PC-9 (cell line): ENCODE measurements around the gene OCA2. TPM values are rescaled to one million over a fixed set of nuclear protein-coding genes. Genes with fewer than 3 reads are reported as not detected.

Experiments used
- BruUV-seq: library from RNA; stranded (reverse); fragments of 400-500 nt; replicated peaks from 2 replicates; lab custom pipeline; 2021; lab: Mats Ljungman, UMichigan
- CTCF ChIA-PET: fragments of 300-600 bp; sonication (Branson Sonifier 250); formaldehyde crosslinking; loops from one replicate; lab custom pipeline; 2022; ENCODE audit warnings: antibody characterized with exemption; lab: Charles Lee
- POLR2A ChIA-PET: fragments of 300-600 bp; sonication (Branson Sonifier 250); formaldehyde crosslinking; loops from one replicate; lab custom pipeline; 2022; ENCODE audit warnings: antibody characterized with exemption; ENCODE audit not compliant: unreplicated experiment; lab: Charles Lee
- DNase-seq, 2 experiments: peaks; one replicate each; pipeline versions ENCODE4 v3.0.0 to v3.0.0-alpha.2; 2015 to 2022; ENCODE audit warnings: mixed read lengths in 1 of 2
- H2AFZ ChIP-seq: fragments of 200-600 bp; sonication (generic); 2 replicates; pipeline ENCODE4 v1.8.1; 2017; ENCODE audit warnings: antibody characterized with exemption
- H3F3A ChIP-seq: fragments of 200-600 bp; sonication (generic); 2 replicates; pipeline ENCODE4 v1.8.1; 2017; ENCODE audit warnings: antibody characterized with exemption, mild to moderate bottlenecking, low read depth; ENCODE audit not compliant: insufficient read depth
- H3K27ac ChIP-seq: fragments of 200-600 bp; sonication (generic); 2 replicates; pipeline ENCODE4 v1.6.1; 2016; ENCODE audit warnings: mixed run types
- H3K27me3 ChIP-seq: fragments of 200-600 bp; sonication (generic); 2 replicates; pipeline ENCODE4 v1.6.1; 2016; ENCODE audit warnings: low read depth, mixed run types; ENCODE audit not compliant: insufficient read depth
- H3K36me3 ChIP-seq: fragments of 200-600 bp; sonication (generic); 2 replicates; pipeline ENCODE4 v1.6.1; 2016; ENCODE audit warnings: low read depth, mixed run types
- H3K4me1 ChIP-seq: fragments of 200-600 bp; sonication (generic); replicated peaks from 2 replicates; pipeline ENCODE4 v1.6.1; 2016; ENCODE audit warnings: mixed run types; ENCODE audit not compliant: insufficient read depth
- H3K4me2 ChIP-seq: fragments of 200-600 bp; sonication (generic); 2 replicates; pipeline ENCODE4 v1.6.1; 2017; ENCODE audit warnings: mixed run types
- H3K4me3 ChIP-seq: fragments of 200-600 bp; sonication (generic); 2 replicates; pipeline ENCODE4 v1.6.1; 2016; ENCODE audit warnings: mixed run types
- H3K79me2 ChIP-seq: fragments of 200-600 bp; sonication (generic); 2 replicates; pipeline ENCODE4 v1.6.1; 2017; ENCODE audit warnings: low read depth, mixed run types
- H3K9me2 ChIP-seq: fragments of 200-600 bp; sonication (generic); 2 replicates; pipeline ENCODE4 v1.8.1; 2017; ENCODE audit warnings: mild to moderate bottlenecking; ENCODE audit not compliant: insufficient read depth
- H3K9me3 ChIP-seq: fragments of 200-600 bp; sonication (generic); 2 replicates; pipeline ENCODE4 v1.8.1; 2016; ENCODE audit warnings: low read depth; ENCODE audit not compliant: insufficient read depth
- H4K20me1 ChIP-seq: fragments of 200-600 bp; sonication (generic); 2 replicates; pipeline ENCODE4 v1.8.1; 2017; ENCODE audit not compliant: insufficient read depth
- CTCF ChIP-seq: fragments of 200-600 bp; sonication (generic); conservative IDR thresholded peaks from 2 replicates; pipeline ENCODE4 v1.6.1; 2017; ENCODE audit warnings: mixed run types, antibody characterized with exemption, mild to moderate bottlenecking, moderate library complexity
- EZH2 ChIP-seq: fragments of 200-600 bp; sonication (generic); IDR thresholded peaks from 2 replicates; pipeline ENCODE4 v1.8.0; 2017; ENCODE audit warnings: antibody characterized with exemption, low read depth
- intact Hi-C: fragments of 100-400 bp; cut with micrococcal nuclease; formaldehyde crosslinking; loops from one replicate; pipeline ENCODE4 v1.10.0; 2022; ENCODE audit not compliant: unreplicated experiment
- total RNA-seq: library from RNA; stranded (reverse); gene quantifications from 2 replicates; pipeline ENCODE4 v1.2.3, GENCODE V29; 2021

Gene OCA2
- total RNA-seq, 1 experiment from 2014 or later, result not detected

GRCh38 chr15:27989838-27990237 is 109.3 kb downstream of the OCA2 start:
- H3F3A ChIP-seq, result no peaks in the 10 kb centered on the region
- H2AFZ ChIP-seq, result no peak overlapping the region
- no peak for DNase-seq
- H3K4me3 ChIP-seq, result no peak overlapping the region
- H3K27ac ChIP-seq, result no peak overlapping the region
- no peaks in the 10 kb centered on the region for H3K4me1 ChIP-seq
- POLR2A ChIA-PET, result no interaction called here
- H3K9me3 ChIP-seq, result no peaks in the 10 kb centered on the region
- H3K27me3 ChIP-seq, result peaks cover 65% of the 10 kb centered on the region
- no peak overlapping the region for H3K4me2 ChIP-seq
- BruUV-seq, result no TSS peak
- no peaks in the 10 kb centered on the region for H3K79me2 ChIP-seq
- no peak for TF ChIP-seq EZH2
- no peak for TF ChIP-seq CTCF
- H3K9me2 ChIP-seq, result no peaks in the 10 kb centered on the region
- no peaks in the 10 kb centered on the region for H3K36me3 ChIP-seq
- intact Hi-C loops, result no loop called here
- CTCF ChIA-PET, result no interaction called here
- no peaks in the 10 kb centered on the region for H4K20me1 ChIP-seq

- no peaks in the 10 kb centered on the region for H4K20me1 ChIP-seq
- no peaks in the 10 kb centered on the region for H3K9me3 ChIP-seq
- TF ChIP-seq EZH2, result no peak
- no peak for TF ChIP-seq CTCF
- no peaks in the 10 kb centered on the region for H3F3A ChIP-seq
- no peak overlapping the region for H3K4me3 ChIP-seq
- H3K27me3 ChIP-seq, result peaks cover 67% of the 10 kb centered on the region
- H3K9me2 ChIP-seq, result no peaks in the 10 kb centered on the region
- intact Hi-C loops, result no loop called here
- no TSS peak for BruUV-seq
- no peak overlapping the region for H3K27ac ChIP-seq
- CTCF ChIA-PET, result no interaction called here
- H3K36me3 ChIP-seq, result no peaks in the 10 kb centered on the region
- H3K4me2 ChIP-seq, result no peak overlapping the region
- POLR2A ChIA-PET, result no interaction called here
- no peaks in the 10 kb centered on the region for H3K79me2 ChIP-seq
- H2AFZ ChIP-seq, result no peak overlapping the region
- no peak for DNase-seq
- no peaks in the 10 kb centered on the region for H3K4me1 ChIP-seq
These were observed 109.7 kb downstream of the OCA2 start for GRCh38 chr15:27989427-27989826.

GRCh38 chr15:27985099-27985498 is 114.0 kb downstream of the OCA2 start:
- Histone ChIP-seq H3K4me2 (no peak overlapping the region), H2AFZ (no peak overlapping the region), H3K36me3 (no peaks in the 10 kb centered on the region), H4K20me1 (no peaks in the 10 kb centered on the region), H3F3A (no peaks in the 10 kb centered on the region), H3K27ac (no peak overlapping the region), H3K4me1 (no peaks in the 10 kb centered on the region), H3K9me2 (no peaks in the 10 kb centered on the region), H3K9me3 (no peaks in the 10 kb centered on the region), H3K79me2 (no peaks in the 10 kb centered on the region), H3K4me3 (no peak overlapping the region), H3K27me3 (peaks cover 55% of the 10 kb centered on the region; the same call in 1 of the 2 replicates)
- DNase-seq, result no peak
- intact Hi-C loops, result no loop called here
- CTCF ChIA-PET, result no interaction called here
- no peak for TF ChIP-seq EZH2
- no peak for TF ChIP-seq CTCF
- POLR2A ChIA-PET, result no interaction called here
- BruUV-seq, result no TSS peak
